HG02970 (cell line): ENCODE data around the gene DNAJC8.
A peak's percentile ranks its signal among the peaks of the same experiment; 100 is the strongest.

Experiments used
- ATAC-seq: cut with Tn5 transposase; IDR thresholded peaks from one replicate; pipeline ENCODE4 v1.9.1; 2021; ENCODE audit warnings: mild to moderate bottlenecking, moderate library complexity, moderate number of reproducible peaks; ENCODE audit not compliant: unreplicated experiment, low FRiP score

DNAJC8 gene

GRCh38 chr1:28208818-28209441 is 23.9 kb downstream of the DNAJC8 start:
- no peak for ATAC-seq

- ATAC-seq = no peak
These were observed 27.6 kb downstream of the DNAJC8 start for GRCh38 chr1:28205243-28205642.

- no peak for ATAC-seq
These were observed 32.5 kb downstream of the DNAJC8 start for GRCh38 chr1:28200234-28200873.

- peak; percentile 86 for ATAC-seq
These were observed 33.2 kb downstream of the DNAJC8 start for GRCh38 chr1:28199328-28200233.

- ATAC-seq = no peak
These were observed 35.0 kb downstream of the DNAJC8 start for GRCh38 chr1:28197682-28198415.

- ATAC-seq = no peak
These were observed 36.5 kb downstream of the DNAJC8 start for GRCh38 chr1:28196330-28196729.

GRCh38 chr1:28195780-28196179 is 37.0 kb downstream of the DNAJC8 start:
- no peak for ATAC-seq

GRCh38 chr1:28194326-28195035 is 38.3 kb downstream of the DNAJC8 start:
- ATAC-seq = no peak

- no peak for ATAC-seq
These were observed 39.1 kb downstream of the DNAJC8 start for GRCh38 chr1:28193701-28194161.

GRCh38 chr1:28190996-28191645 is 41.7 kb downstream of the DNAJC8 start:
- no peak for ATAC-seq

- no peak for ATAC-seq
These were observed 42.4 kb downstream of the DNAJC8 start for GRCh38 chr1:28190337-28190979.

GRCh38 chr1:28185071-28185470 is 47.8 kb downstream of the DNAJC8 start:
- ATAC-seq = no peak

- no peak for ATAC-seq
These were observed 52.2 kb downstream of the DNAJC8 start for GRCh38 chr1:28180306-28181305.

- no peak for ATAC-seq
These were observed 53.9 kb downstream of the DNAJC8 start for GRCh38 chr1:28178690-28179485.

GRCh38 chr1:28176492-28177470 is 56.0 kb downstream of the DNAJC8 start, which contains the start of gene PTAFR:
PTAFR (minus strand) TSS chr1:28176690; CDS start chr1:28151021, 25,669 bp downstream.
- no peak for ATAC-seq
